ENCODE measurements around the gene DOK6. TPM values are rescaled to one million over a fixed set of nuclear protein-coding genes. Genes with fewer than 3 reads are reported as not detected.

Gene DOK6
- total RNA-seq, 2 experiments from 2014 or later: not detected

GRCh38 chr18:69635482-69635881, 234.8 kb downstream of the DOK6 start:
- DNase-seq (ENCODE audit: low spot score): no peak
- H2AFZ ChIP-seq (ENCODE audit: low read length): no peak overlapping the region
- BruUV-seq (replicated peaks): no TSS peak
- no peak overlapping the region for H3K4me2 ChIP-seq (ENCODE audit: low read length)
- POLR2A ChIA-PET: no interaction called here
- no peaks in the 10 kb centered on the region for H4K20me1 ChIP-seq (ENCODE audit: insufficient read depth, low read length)
- intact Hi-C loops (cut with micrococcal nuclease; ENCODE audit: unreplicated experiment): no loop called here
- CTCF ChIA-PET (ENCODE audit: unreplicated experiment): no interaction called here
- no peak overlapping the region for H3K27ac ChIP-seq (ENCODE audit: low read depth, low read length, poor library complexity, severe bottlenecking)
- TF ChIP-seq EZH2phosphoT487 (IDR thresholded peaks at IDR 0.05; ENCODE audit: borderline replicate concordance, low read depth, low read length): no peak
- no peak for TF ChIP-seq CTCF (conservative IDR thresholded peaks at IDR 0.05; ENCODE audit: low read length)
- no peak overlapping the region for H3K4me3 ChIP-seq (ENCODE audit: low read depth, low read length, poor library complexity, severe bottlenecking)
- H3K36me3 ChIP-seq (ENCODE audit: insufficient read depth, low read length): no peaks in the 10 kb centered on the region
- H3K9me3 ChIP-seq (ENCODE audit: low read length): no peaks in the 10 kb centered on the region
- H3K9me2 ChIP-seq (ENCODE audit: insufficient read depth, low read length): no peaks in the 10 kb centered on the region
- no peaks in the 10 kb centered on the region for H3K4me1 ChIP-seq (ENCODE audit: insufficient read depth, low read length, poor library complexity, severe bottlenecking)
- H3K79me2 ChIP-seq (ENCODE audit: insufficient read depth, low read depth, low read length): no peaks in the 10 kb centered on the region

GRCh38 chr18:69636529-69637301, 236.0 kb downstream of the DOK6 start:
- Histone ChIP-seq H3K4me1 (ENCODE audit: insufficient read depth, low read length, poor library complexity, severe bottlenecking) (no peaks in the 10 kb centered on the region), H3K9me3 (ENCODE audit: low read length) (no peaks in the 10 kb centered on the region), H3K4me3 (ENCODE audit: low read depth, low read length, poor library complexity, severe bottlenecking) (no peak overlapping the region), H4K20me1 (ENCODE audit: insufficient read depth, low read length) (no peaks in the 10 kb centered on the region), H2AFZ (ENCODE audit: low read length) (no peak overlapping the region), H3K4me2 (ENCODE audit: low read length) (no peak overlapping the region), H3K27ac (ENCODE audit: low read depth, low read length, poor library complexity, severe bottlenecking) (no peak overlapping the region), H3K36me3 (ENCODE audit: insufficient read depth, low read length) (no peaks in the 10 kb centered on the region), H3K9me2 (ENCODE audit: insufficient read depth, low read length) (no peaks in the 10 kb centered on the region), H3K79me2 (ENCODE audit: insufficient read depth, low read depth, low read length) (no peaks in the 10 kb centered on the region)
- no TSS peak for BruUV-seq (replicated peaks)
- intact Hi-C loops (cut with micrococcal nuclease; ENCODE audit: unreplicated experiment): no loop called here
- POLR2A ChIA-PET: no interaction called here
- no peak for TF ChIP-seq EZH2phosphoT487 (IDR thresholded peaks at IDR 0.05; ENCODE audit: borderline replicate concordance, low read depth, low read length)
- TF ChIP-seq CTCF (conservative IDR thresholded peaks at IDR 0.05; ENCODE audit: low read length): no peak
- CTCF ChIA-PET (ENCODE audit: unreplicated experiment): no interaction called here
- DNase-seq (ENCODE audit: low spot score): no peak

- intact Hi-C loops (cut with micrococcal nuclease; ENCODE audit: unreplicated experiment): no loop called here
- ChIA-PET CTCF (ENCODE audit: unreplicated experiment) (no interaction called here), POLR2A (interaction anchor here (1.0 kb wide), 1 partner anchor 150 kb away, joined by 3 read pairs; no protein-coding TSS in a partner anchor)
- H3K27ac ChIP-seq (ENCODE audit: low read depth, low read length, poor library complexity, severe bottlenecking): no peak overlapping the region
- TF ChIP-seq CTCF (conservative IDR thresholded peaks at IDR 0.05; ENCODE audit: low read length) (no peak), EZH2phosphoT487 (IDR thresholded peaks at IDR 0.05; ENCODE audit: borderline replicate concordance, low read depth, low read length) (no peak)
- BruUV-seq (replicated peaks): no TSS peak
- no peaks in the 10 kb centered on the region for H4K20me1 ChIP-seq (ENCODE audit: insufficient read depth, low read length)
- H3K79me2 ChIP-seq (ENCODE audit: insufficient read depth, low read depth, low read length): no peaks in the 10 kb centered on the region
- DNase-seq (ENCODE audit: low spot score): no peak
- H3K4me1 ChIP-seq (ENCODE audit: insufficient read depth, low read length, poor library complexity, severe bottlenecking): no peaks in the 10 kb centered on the region
- H3K4me3 ChIP-seq (ENCODE audit: low read depth, low read length, poor library complexity, severe bottlenecking): no peak overlapping the region
- no peak overlapping the region for H3K4me2 ChIP-seq (ENCODE audit: low read length)
- no peak overlapping the region for H2AFZ ChIP-seq (ENCODE audit: low read length)
- H3K9me3 ChIP-seq (ENCODE audit: low read length): no peaks in the 10 kb centered on the region
- H3K9me2 ChIP-seq (ENCODE audit: insufficient read depth, low read length): no peaks in the 10 kb centered on the region
- H3K36me3 ChIP-seq (ENCODE audit: insufficient read depth, low read length): no peaks in the 10 kb centered on the region
Observed at GRCh38 chr18:69638056-69638455, 237.4 kb downstream of the DOK6 start.
